GM21528 (cell line): Measurements from ENCODE around the gene DDIT4.
"Not testable (repeated sequence)": the region's sequence is repeated elsewhere in the genome, so short reads cannot be mapped to it uniquely, and the experiment has no call there.

Experiments
- ATAC-seq: cut with Tn5 transposase; IDR thresholded peaks from one replicate; pipeline ENCODE4 v1.9.1; 2021; ENCODE audit warnings: mild to moderate bottlenecking, moderate library complexity; ENCODE audit not compliant: unreplicated experiment, low FRiP score

Gene DDIT4, protein sequence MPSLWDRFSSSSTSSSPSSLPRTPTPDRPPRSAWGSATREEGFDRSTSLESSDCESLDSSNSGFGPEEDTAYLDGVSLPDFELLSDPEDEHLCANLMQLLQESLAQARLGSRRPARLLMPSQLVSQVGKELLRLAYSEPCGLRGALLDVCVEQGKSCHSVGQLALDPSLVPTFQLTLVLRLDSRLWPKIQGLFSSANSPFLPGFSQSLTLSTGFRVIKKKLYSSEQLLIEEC

GRCh38 chr10:72273410-72274212 lies at the start of gene DDIT4:
Gene DDIT4, plus strand, starts transcription at chr10:72273924. Its CDS starts 293 bp downstream, at chr10:72274217.
- ATAC-seq, result peak; percentile 81

DNA sequence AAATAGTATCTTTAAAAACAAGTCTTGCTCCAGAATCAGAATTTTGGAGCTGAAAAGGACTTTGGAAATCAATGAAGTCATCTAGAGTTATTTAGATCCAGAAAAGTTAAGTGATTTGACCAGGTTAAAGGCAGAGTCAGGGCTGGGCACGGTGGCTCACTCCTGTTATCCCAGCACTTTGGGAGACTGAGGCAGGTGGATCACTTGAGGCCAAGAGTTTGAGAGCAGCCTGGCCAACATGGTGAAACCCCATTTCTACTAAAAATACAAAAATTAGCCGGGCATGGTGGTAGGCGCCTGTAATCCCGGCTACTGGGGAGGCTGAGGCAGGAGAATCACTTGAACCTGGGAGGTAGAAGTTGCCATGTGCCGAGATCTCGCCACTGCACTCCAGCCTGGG lies 49.5 kb upstream of the DDIT4 start:
- ATAC-seq, result not testable (repeated sequence)

DNA sequence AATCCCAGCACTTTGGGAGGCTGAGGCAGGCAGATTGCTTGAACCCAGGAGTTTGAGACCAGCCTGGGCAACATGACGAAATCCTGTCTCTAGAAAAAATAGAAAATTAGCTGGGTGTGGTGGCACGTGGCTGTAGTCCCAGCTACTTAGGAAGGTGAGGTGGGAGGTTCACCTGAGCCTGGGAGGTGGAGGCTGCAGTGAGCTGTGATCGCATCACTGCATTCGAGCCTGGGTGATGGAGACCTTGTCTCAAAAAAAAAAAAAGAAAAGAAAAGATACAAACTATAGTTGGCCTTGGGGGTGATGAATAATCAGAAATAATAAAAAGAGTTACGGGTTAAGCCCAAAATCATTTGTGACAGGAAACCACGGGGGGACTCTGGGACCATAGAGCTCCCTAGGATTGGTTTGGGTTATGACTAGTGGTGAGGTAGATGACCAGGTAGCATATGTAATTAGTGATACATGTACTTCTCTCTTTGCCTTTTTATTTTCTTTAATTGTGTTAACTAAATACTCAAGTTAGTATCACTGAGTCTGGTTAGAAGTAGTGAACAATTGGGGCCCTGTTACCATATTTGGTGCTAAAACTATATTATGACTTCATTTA lies 47.2 kb upstream of the DDIT4 start:
- no peak for ATAC-seq

GRCh38 chr10:72227826-72228225 lies 45.9 kb upstream of the DDIT4 start:
- no peak for ATAC-seq

GRCh38 chr10:72228318-72228751 lies 45.4 kb upstream of the DDIT4 start:
- ATAC-seq, result no peak

- no peak for ATAC-seq
Observed at GRCh38 chr10:72229261-72230251, 44.2 kb upstream of the DDIT4 start.

DNA sequence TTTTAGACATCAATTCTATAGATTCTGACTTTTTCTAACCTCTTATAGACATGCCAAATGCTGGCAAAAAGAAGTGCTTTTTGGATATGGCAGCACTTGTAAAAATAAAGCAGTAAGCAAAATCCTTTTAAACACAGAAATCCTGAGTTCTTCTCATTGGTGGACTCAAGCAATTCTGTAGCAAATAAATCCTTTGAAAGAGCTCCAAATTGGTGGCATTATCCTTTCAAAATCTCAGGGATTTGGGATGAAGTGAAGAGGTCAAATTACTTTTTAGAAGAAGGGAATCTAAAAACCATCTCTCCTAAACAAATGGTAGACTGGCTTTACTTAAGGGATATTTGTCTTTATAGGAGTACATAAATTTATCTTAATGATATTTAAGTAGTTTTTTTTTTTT lies 40.1 kb upstream of the DDIT4 start:
- ATAC-seq, result no peak

DNA sequence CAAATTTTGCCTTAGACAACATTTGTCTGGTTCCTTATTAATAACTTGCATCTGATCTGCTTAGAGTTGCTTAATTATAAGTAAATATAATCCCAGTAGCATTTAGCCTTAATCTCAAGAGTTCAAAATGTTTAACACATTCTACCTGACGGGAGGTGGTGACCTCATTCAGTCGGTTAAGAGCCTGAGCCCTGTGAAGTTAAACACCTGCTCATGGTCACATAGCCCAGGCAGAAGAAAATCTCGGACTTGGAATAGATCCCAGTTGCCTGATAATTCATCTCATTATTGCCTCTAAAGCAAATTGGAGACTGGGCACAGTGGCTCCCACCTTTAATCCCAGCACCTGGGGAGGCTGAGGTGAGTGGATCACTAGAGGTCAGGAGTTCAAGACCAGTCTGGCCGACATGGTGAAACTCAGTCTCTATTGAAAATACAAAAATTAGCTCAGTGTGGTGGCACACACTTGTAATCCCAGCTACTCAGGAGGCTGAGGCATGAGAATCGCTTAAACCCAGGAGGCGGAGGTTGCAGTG lies 39.1 kb upstream of the DDIT4 start:
- no peak for ATAC-seq

DNA sequence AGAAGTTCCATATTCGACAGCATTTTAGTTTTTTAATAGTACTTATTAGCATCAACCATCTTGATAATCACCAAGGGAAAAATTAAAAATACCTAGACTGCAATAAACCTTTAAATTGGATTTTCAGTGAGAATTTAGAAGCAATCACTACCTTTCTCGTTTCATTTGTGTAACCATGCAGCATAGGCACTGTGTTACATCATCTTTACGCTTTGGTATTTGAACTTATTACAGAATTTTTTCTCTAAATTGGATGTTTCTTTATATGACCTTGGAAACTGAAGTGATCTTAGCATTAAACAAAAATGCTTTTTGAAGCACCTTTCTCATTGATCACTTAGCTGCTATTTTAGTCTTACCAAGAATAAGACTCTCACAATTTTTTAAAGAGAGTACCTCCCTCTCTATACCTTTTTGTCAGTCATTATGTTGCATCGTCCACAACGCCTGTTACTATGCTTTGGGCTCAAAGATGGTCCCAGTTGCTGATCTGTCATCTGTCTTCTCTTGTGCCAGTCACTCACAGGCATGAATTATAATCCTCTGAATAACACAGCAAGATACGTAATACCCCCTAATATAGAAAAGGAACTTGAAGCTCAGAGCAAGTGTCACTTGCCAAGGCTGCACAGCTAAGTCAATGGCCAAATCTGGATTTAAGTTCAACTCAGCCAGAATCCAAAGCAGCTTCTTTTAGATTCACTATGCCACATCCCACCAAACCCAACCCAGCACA lies 38.0 kb upstream of the DDIT4 start:
- ATAC-seq, result no peak

GRCh38 chr10:72238392-72239175 lies 35.1 kb upstream of the DDIT4 start:
- ATAC-seq, result no peak

- ATAC-seq, result no peak
Observed at GRCh38 chr10:72239409-72239808, 34.3 kb upstream of the DDIT4 start.

DNA sequence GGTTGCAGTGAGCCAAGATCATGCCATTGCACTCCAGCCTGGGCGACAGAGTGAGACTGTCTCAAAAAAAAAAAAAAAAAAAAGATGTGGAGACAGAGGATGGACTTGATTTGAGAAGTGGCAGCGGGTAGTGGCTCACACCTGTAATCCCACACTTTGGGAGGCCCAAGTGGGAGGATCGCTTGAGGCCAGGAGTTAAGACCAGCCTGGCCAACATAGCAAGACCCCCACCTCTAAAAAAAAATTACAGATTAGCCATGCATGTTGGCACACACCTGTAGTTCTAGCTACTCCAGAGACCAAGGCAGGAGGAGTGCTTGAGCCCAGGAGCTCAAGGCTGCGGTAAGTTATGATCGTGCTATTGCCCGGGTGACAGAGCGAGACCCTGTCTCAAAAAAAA lies 33.4 kb upstream of the DDIT4 start:
- no peak for ATAC-seq

GRCh38 chr10:72241691-72242252 lies 32.0 kb upstream of the DDIT4 start:
- no peak for ATAC-seq

DNA sequence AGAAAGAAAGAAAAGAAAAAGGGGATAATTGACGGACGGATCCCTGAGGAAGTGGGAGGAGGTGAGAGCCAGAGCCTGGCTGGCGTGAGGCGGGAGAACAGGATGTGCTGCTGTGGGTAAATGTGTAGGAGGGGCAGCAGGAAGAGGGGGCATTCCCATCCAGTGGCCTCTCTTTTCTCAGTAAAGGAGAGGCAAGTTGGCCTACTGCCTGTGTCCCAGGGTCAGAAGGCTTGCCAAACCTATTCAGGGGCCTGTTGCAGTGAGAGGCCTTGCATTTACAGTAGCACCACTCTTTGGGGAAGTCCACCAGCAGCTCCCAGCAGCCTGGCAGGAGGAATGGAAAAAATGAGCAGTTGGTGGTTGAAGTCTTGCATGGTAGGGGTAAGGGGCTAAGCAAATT lies 31.0 kb upstream of the DDIT4 start:
- no peak for ATAC-seq

DNA sequence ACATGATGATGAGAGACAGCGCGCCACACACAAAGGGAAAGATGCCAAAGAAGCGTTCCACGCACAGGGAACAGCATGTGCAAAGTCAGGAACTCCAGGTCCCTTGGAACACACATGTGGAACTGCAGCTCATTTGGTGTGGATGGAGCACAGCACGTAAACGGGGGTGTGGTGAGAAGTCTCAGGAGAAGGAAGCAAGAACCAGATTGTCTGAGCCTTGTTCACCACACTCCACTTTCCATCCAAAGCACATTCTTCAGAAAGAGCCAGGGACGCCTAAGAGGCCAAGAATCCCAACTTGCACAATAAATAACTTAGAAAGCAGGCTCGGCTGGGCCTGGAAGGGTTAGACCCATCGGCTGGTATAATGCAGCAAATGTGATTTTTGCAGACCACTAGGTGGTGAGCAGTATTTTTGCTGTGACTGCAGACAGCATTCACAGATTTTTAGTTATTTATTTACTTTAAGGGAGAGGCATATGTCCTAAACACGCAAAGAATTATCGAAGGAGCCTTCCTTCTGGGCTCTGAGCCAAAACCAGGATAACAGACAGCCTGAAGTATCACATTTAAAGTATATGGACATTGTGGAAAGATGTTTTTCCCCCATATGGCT lies 29.8 kb upstream of the DDIT4 start:
- ATAC-seq, result no peak

DNA sequence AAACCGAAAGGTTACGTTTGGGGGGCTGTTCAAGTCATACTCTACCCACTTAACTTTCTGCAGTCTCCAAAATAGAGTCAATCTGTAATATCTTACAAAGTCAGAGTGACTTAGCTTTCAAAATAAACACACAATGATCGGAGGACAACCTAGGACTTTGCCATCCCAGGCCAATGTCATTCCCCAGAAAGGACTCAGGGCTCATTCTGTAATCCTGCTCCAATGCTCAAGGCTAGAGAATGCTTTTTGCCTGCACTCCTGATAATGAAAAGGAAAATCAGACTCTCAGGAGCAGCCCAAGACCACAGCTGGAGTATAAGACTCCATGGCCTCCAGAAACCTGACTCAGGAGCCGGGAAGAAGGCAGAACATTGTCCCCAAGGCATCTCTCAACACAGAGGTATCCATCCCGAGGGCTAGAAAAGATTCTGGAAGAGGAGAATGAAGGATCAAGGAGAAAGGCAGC lies 29.1 kb upstream of the DDIT4 start:
- ATAC-seq, result no peak

- ATAC-seq, result no peak
Observed at GRCh38 chr10:72245949-72246525, 27.7 kb upstream of the DDIT4 start.
